GM21528 (cell line): Measurements from ENCODE around the gene PPP1R12B.
"Not testable (repeated sequence)": the region's sequence is repeated elsewhere in the genome, so short reads cannot be mapped to it uniquely, and the experiment has no call there.

ENCODE experiments used
- ATAC-seq: cut with Tn5 transposase; IDR thresholded peaks from one replicate; pipeline ENCODE4 v1.9.1; 2021; ENCODE audit warnings: mild to moderate bottlenecking, moderate library complexity; ENCODE audit not compliant: unreplicated experiment, low FRiP score

Gene PPP1R12B

GRCh38 chr1:202551683-202552082, 203.2 kb downstream of the PPP1R12B start:
- ATAC-seq = no peak

- not testable (repeated sequence) for ATAC-seq
Observed at GRCh38 chr1:202552615-202553014, 204.1 kb downstream of the PPP1R12B start.

- not testable (repeated sequence) for ATAC-seq
Observed at GRCh38 chr1:202553078-202553477, 204.6 kb downstream of the PPP1R12B start.

GRCh38 chr1:202553560-202554038, 205.1 kb downstream of the PPP1R12B start:
- ATAC-seq = no peak

GRCh38 chr1:202554619-202555018, 206.1 kb downstream of the PPP1R12B start:
- not testable (repeated sequence) for ATAC-seq

GRCh38 chr1:202556037-202556436, 207.5 kb downstream of the PPP1R12B start:
- ATAC-seq = not testable (repeated sequence)

GRCh38 chr1:202557662-202558061, 209.2 kb downstream of the PPP1R12B start:
- ATAC-seq = not testable (repeated sequence)

- no peak for ATAC-seq
Observed at GRCh38 chr1:202561240-202561639, 212.7 kb downstream of the PPP1R12B start.

GRCh38 chr1:202561726-202562443, 213.4 kb downstream of the PPP1R12B start:
- ATAC-seq = no peak

- no peak for ATAC-seq
Observed at GRCh38 chr1:202562444-202563060, 214.1 kb downstream of the PPP1R12B start.

- ATAC-seq = no peak
Observed at GRCh38 chr1:202563818-202564217, 215.3 kb downstream of the PPP1R12B start.

- no peak for ATAC-seq
Observed at GRCh38 chr1:202564958-202565495, 216.5 kb downstream of the PPP1R12B start.

GRCh38 chr1:202565890-202566602, 217.5 kb downstream of the PPP1R12B start:
- ATAC-seq = no peak

GRCh38 chr1:202567738-202568137, 219.2 kb downstream of the PPP1R12B start:
- no peak for ATAC-seq

- ATAC-seq = no peak
Observed at GRCh38 chr1:202568410-202568809, 219.9 kb downstream of the PPP1R12B start.

- no peak for ATAC-seq
Observed at GRCh38 chr1:202568826-202569225, 220.3 kb downstream of the PPP1R12B start.

GRCh38 chr1:202569393-202570322, 221.2 kb downstream of the PPP1R12B start:
- no peak for ATAC-seq

GRCh38 chr1:202571719-202572339, 223.3 kb downstream of the PPP1R12B start:
- ATAC-seq = no peak

GRCh38 chr1:202572867-202573266, 224.4 kb downstream of the PPP1R12B start:
- ATAC-seq = no peak
